Measurements from ENCODE around the gene CNST.
A peak's percentile ranks its signal among the peaks of the same experiment; 100 is the strongest.

The CNST gene

GRCh38 chr1:246577720-246578106, 11.5 kb downstream of the CNST start:
- TF ChIP-seq EZH2phosphoT487 (IDR thresholded peaks at IDR 0.05; ENCODE audit: low read depth): no peak
- no peak for TF ChIP-seq CTCF (IDR thresholded peaks at IDR 0.05; ENCODE audit: low read depth, low read length)
- Histone ChIP-seq H3K9me3 (ENCODE audit: insufficient read depth, low read length) (no peaks in the 10 kb centered on the region), H2AFZ (ENCODE audit: low read depth, low read length) (no peak overlapping the region), H3K9ac (ENCODE audit: low read length) (no peak overlapping the region), H3K27me3 (ENCODE audit: low read depth, low read length) (no peaks in the 10 kb centered on the region), H3K36me3 (replicated peaks; ENCODE audit: low read depth, low read length) (no peaks in the 10 kb centered on the region), H3K4me3 (ENCODE audit: low read length) (no peak overlapping the region), H3K79me2 (ENCODE audit: low read length) (peaks cover 81% of the 10 kb centered on the region), H3K4me1 (ENCODE audit: low read length) (peaks cover 32% of the 10 kb centered on the region), H3K4me2 (ENCODE audit: low read length) (no peak overlapping the region), H4K20me1 (ENCODE audit: insufficient read depth, low read length) (peaks cover 10% of the 10 kb centered on the region; the same call in 1 of the 2 replicates), H3K27ac (ENCODE audit: low read length) (no peak overlapping the region)

DNA sequence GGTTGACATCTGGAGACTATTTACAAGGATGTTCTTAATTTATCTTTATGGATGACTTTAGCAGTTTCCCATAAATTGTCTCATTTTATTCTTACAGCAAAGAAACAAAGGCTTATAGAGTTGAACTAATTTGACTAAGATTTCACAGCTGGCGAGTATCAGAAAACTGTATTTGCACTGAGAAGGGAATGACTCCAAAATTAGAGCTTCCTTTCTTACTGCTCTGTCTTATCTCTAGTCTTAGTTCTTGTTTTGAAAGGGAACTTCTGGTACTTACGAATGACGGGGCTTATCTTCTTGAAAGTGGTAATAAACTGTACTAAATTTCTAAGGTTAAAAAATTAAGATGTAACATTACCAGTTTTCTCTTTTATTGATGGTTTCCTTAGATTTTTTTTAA, 13.6 kb downstream of the CNST start:
- Histone ChIP-seq H3K4me3 (ENCODE audit: low read length) (peak overlapping the region; percentile 22), H3K36me3 (replicated peaks; ENCODE audit: low read depth, low read length) (no peaks in the 10 kb centered on the region), H3K27me3 (ENCODE audit: low read depth, low read length) (no peaks in the 10 kb centered on the region), H4K20me1 (ENCODE audit: insufficient read depth, low read length) (peaks cover 10% of the 10 kb centered on the region; the same call in 1 of the 2 replicates), H3K4me1 (ENCODE audit: low read length) (peaks cover 23% of the 10 kb centered on the region), H2AFZ (ENCODE audit: low read depth, low read length) (no peak overlapping the region), H3K4me2 (ENCODE audit: low read length) (peak overlapping the region; percentile 50), H3K79me2 (ENCODE audit: low read length) (peaks cover 66% of the 10 kb centered on the region), H3K9me3 (ENCODE audit: insufficient read depth, low read length) (no peaks in the 10 kb centered on the region), H3K9ac (ENCODE audit: low read length) (no peak overlapping the region), H3K27ac (ENCODE audit: low read length) (peak overlapping the region; percentile 27)
- no peak for TF ChIP-seq EZH2phosphoT487 (IDR thresholded peaks at IDR 0.05; ENCODE audit: low read depth)
- no peak for TF ChIP-seq CTCF (IDR thresholded peaks at IDR 0.05; ENCODE audit: low read depth, low read length)

- no peak overlapping the region for H2AFZ ChIP-seq (ENCODE audit: low read depth, low read length)
- no peak overlapping the region for H3K9ac ChIP-seq (ENCODE audit: low read length)
- peak overlapping the region; percentile 50 for H3K4me2 ChIP-seq (ENCODE audit: low read length)
- H3K4me1 ChIP-seq (ENCODE audit: low read length): peaks cover 23% of the 10 kb centered on the region
- H3K79me2 ChIP-seq (ENCODE audit: low read length): peaks cover 59% of the 10 kb centered on the region
- TF ChIP-seq CTCF (IDR thresholded peaks at IDR 0.05; ENCODE audit: low read depth, low read length) (no peak), EZH2phosphoT487 (IDR thresholded peaks at IDR 0.05; ENCODE audit: low read depth) (no peak)
- H3K27ac ChIP-seq (ENCODE audit: low read length): no peak overlapping the region
- peaks cover 10% of the 10 kb centered on the region; the same call in 1 of the 2 replicates for H4K20me1 ChIP-seq (ENCODE audit: insufficient read depth, low read length)
- no peak overlapping the region for H3K4me3 ChIP-seq (ENCODE audit: low read length)
- H3K27me3 ChIP-seq (ENCODE audit: low read depth, low read length): no peaks in the 10 kb centered on the region
- no peaks in the 10 kb centered on the region for H3K9me3 ChIP-seq (ENCODE audit: insufficient read depth, low read length)
- no peaks in the 10 kb centered on the region for H3K36me3 ChIP-seq (replicated peaks; ENCODE audit: low read depth, low read length)
Measured at GRCh38 chr1:246580497-246581370, 14.5 kb downstream of the CNST start.

DNA sequence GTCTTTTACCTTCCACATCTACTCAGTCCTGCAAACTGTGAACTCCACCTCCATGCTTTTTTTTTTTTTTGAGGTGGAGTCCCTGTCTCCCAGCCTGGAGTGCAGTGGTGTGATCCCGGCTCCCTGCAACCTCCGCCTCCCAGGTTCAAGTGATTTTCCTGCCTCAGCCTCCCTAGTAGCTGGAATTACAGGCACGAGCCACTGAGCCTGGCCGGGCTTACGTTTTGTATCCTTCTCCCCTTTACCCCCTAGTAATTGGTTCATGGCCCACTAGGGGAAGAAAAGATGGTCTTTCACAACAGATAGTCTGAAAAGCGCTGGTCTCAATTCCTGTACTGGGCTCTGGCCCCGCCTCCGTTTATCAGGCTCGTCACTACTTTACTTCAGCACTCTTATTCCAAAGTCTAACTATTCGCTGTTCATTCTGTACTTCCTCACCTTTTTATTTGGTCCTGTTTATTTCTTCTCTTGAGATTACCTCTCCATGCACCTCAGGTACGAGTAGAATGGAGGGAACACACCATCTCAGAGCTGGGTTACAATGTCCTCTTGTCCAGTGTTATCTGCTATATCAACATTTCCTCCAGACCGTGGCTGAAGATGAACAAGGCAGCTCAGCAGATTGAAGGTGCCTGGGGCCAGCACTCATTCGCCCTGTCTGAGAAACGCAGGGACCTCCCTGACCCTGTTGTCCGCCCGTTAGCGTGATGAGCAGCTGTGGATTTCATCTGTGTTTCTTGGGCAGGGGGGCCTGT, 16.2 kb downstream of the CNST start:
- Histone ChIP-seq H2AFZ (ENCODE audit: low read depth, low read length) (no peak overlapping the region), H4K20me1 (ENCODE audit: insufficient read depth, low read length) (peaks cover 10% of the 10 kb centered on the region; the same call in 1 of the 2 replicates), H3K4me2 (ENCODE audit: low read length) (no peak overlapping the region), H3K27ac (ENCODE audit: low read length) (no peak overlapping the region), H3K9me3 (ENCODE audit: insufficient read depth, low read length) (no peaks in the 10 kb centered on the region), H3K4me1 (ENCODE audit: low read length) (peaks cover 29% of the 10 kb centered on the region), H3K4me3 (ENCODE audit: low read length) (no peak overlapping the region), H3K27me3 (ENCODE audit: low read depth, low read length) (no peaks in the 10 kb centered on the region), H3K9ac (ENCODE audit: low read length) (no peak overlapping the region), H3K79me2 (ENCODE audit: low read length) (peaks cover 56% of the 10 kb centered on the region), H3K36me3 (replicated peaks; ENCODE audit: low read depth, low read length) (no peaks in the 10 kb centered on the region)
- TF ChIP-seq EZH2phosphoT487 (IDR thresholded peaks at IDR 0.05; ENCODE audit: low read depth): no peak
- no peak for TF ChIP-seq CTCF (IDR thresholded peaks at IDR 0.05; ENCODE audit: low read depth, low read length)
